ENCODE data around the gene NEK5.
A peak's percentile ranks its signal among the peaks of the same experiment; 100 is the strongest.
"Not testable (repeated sequence)": the region's sequence is repeated elsewhere in the genome, so short reads cannot be mapped to it uniquely, and the experiment has no call there.

The NEK5 gene

DNA sequence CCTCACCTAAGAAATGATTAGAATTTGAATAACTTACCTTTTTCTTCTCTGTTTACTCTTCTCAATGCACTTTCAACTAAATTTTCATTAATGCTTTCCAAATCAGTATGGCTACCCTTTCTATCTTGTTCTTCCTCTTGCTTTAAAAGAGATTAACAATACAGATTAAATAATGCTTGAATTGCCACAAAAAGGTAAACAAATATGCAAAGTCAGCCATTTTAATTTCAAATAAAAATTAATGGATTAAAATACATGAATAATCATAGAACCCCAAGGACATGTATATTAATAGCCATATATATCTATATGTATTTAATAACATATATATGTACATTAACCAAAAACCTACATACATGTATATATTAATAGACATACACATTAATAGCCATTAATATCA is 7.9 kb upstream of the NEK5 start:
- no peak for DNase-seq (ENCODE audit: low read depth)

DNA sequence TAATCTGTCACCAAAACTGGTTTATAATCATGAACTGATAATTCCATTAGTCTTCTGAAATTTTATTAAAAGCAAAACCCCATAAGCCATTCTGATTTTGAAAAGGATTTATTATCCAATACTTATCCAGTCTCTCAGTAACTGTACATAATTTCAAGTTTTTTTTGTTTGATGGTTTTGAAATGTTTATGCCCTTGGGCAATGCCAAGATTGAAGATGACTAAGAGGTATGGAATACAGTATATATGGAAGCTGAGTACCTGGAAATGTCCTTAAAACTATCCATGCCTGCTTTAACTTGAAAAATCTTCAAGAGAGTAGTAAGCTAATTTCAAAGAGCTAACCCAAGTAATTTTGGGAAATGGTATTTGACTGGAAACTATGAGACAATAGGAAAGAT is 1.8 kb upstream of the NEK5 start:
- no peak for DNase-seq (ENCODE audit: low read depth)

DNA sequence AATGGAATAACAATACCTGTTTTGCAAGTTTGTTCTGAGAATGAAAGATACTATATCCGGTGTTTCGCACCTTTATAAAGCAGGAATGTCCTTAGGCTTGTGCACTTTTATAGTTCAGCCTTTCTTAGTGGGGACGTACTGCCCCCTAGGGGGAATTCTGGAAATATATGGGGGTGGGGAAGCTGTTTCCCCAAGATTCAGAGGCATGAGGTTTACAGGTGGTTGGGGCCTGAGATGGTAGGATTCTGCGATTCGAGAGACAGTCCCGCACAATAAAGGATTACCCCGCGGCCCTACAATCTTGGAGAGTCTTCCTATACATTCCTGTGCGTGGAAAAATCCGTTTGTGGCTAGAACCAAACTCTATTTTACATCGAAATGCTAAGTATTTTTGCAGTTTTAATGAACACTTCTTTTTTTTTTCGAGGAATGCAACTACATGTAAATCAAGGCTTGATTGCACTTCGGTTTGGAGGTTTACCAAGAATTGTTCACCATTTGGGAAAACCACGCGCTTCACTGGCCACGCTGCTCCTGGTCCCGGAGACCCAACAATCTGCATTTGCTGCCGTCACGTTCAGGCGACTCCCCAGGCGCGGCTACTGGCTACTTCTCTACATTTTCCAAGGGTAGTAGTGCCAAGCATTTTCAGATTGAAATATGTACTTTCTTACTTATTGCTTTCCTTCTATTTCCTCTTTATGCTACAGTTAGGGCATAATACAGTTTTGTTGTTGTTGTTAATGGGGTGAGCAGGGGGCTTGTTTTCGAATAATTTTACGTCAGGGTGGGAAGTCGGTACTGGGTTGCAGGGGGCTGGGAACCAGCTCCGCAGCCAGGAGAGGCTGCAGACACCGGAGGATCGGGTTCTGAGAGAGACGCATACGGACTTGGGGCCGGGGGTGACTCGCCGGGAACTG is 830 bp downstream of the NEK5 start:
- DNase-seq (ENCODE audit: low read depth): peak; percentile 22

DNA sequence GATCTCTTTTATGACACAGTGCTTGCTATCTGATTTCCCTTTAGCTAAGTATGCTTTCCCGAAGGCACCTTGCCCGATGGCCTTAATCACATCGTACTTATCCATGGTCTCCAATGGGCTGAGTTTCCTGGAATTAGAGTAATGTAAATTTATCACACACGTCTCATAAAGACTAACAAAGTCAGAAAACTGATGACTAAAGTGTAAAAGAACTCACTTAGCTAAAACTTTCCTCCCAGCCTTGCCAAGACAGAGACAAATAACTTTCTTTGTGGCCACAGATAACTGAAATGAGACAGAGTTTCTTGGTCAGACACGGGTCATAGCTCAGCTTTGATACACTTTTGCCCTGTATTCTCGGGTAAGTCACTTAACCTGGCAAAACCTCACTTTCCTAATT is 1.5 kb downstream of the NEK5 start:
- DNase-seq (ENCODE audit: low read depth): no peak

DNA sequence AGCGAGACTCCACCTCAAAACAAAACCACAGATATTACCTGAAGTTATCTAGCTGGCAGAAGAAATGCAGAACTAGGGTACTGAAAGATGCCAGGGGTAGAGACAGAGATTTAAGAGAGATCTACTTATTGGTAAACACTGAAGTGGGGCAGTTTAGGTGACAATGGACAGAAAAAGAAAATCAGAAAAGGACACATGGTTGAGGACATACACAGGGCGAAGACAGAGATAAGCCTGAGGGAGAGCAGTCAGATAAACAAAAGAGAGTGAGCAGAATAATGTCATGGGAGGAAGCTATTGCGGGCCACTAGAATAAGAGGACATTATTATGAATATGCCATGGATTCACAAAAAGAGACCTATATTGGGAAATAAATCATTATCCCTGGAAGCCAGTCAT is 3.3 kb downstream of the NEK5 start:
- DNase-seq (ENCODE audit: low read depth): no peak

DNA sequence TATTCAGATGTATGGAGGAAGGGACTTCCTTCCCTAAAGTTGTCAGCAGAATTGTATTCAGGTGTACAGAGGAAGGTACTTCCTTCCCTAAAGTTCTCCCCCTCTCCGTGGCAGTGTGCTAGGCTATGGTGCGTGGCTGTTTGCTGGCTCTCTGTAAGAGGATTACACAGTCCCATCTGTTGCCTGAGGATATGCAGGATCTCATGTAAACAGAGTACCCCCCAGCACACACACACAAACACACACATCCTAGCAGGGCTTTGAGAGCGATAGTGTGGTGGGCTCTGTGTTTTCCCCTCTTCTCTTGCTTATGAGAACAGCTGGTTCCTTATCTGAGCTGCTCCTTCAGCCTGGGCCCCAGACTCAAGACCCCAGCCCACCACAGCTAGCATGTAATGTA is 10.3 kb downstream of the NEK5 start:
- DNase-seq (ENCODE audit: low read depth): no peak

DNA sequence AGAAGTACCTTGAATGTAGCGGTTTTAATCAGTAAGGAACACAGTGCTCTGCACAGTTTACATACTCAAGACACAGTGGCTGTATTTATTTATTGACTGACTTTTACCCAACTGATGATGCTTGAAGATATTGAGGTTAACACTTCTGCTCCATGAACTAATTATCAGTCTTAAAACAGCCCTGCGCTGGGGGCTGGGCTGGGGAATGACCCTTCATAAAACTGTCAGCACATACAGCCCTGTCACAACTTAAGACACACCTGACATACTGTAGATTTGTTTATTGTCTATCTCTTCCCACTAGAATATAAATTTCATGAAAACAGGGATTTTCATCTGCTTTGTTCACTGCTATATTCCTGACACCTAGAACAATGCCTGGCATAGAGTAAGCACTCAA is 10.8 kb downstream of the NEK5 start:
- DNase-seq (ENCODE audit: low read depth): no peak

DNA sequence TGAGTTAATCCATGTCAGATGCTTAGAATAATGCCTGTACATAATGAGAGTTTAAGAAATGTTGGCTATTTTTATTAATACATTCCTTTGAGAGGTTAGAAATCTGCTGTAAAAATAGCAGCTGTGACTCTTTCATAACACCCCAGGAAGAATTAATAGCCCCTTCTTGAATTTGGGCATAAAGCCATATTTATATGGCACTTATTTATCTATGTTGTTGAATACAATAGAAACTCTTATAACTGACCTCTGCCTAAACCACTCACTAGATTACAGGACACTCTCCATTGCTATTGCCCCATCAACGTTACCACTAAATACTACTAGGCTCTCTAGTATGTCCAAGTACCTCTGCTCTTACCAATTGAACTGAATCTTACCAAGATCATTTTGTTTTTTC is 16.3 kb downstream of the NEK5 start:
- DNase-seq (ENCODE audit: low read depth): no peak

DNA sequence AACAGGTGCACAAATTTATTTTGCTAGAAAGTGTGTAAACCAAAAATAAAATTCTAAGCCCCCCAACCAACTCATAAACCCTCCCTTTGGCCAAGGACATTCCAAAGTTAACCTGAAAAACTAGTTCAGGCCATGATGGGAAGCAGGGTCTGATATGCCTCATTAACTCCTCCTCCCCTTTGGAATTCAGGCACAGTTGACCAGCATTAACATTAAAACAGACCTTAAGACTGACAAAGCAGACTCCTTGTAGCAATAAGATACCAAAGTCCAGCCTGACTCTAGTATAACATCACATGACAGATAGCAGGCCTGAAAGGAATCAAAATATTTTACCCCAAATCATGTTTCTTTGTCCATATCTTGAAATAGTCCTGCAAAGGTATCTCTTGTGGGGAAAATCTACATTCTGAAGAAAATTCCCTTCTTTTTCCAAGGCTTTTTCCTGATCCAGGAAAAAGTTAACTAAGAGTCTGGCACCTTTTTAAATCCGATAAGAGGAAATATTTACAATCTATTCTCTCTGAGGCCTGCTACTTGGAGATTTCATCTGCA is 19.7 kb downstream of the NEK5 start:
- DNase-seq (ENCODE audit: low read depth): no peak

DNA sequence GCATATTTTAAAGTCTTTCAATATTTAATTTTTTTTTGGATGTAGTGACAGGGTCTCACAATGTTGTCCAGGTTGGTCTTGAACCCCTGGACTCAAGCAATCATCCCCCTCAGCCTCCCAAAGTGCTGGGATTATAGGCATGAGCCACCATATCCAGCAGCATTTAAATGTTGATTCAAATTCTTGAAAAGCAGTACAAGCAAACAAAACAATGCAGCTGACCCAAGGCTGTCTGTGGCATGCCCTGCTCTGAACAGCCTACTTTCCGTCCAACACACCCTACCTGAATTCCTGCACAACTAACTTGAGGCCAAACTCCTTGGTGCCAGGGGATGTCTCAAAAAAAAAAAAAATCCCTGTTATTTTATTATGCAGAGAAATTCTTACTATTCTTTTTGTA is 23.0 kb downstream of the NEK5 start:
- DNase-seq (ENCODE audit: low read depth): no peak

DNA sequence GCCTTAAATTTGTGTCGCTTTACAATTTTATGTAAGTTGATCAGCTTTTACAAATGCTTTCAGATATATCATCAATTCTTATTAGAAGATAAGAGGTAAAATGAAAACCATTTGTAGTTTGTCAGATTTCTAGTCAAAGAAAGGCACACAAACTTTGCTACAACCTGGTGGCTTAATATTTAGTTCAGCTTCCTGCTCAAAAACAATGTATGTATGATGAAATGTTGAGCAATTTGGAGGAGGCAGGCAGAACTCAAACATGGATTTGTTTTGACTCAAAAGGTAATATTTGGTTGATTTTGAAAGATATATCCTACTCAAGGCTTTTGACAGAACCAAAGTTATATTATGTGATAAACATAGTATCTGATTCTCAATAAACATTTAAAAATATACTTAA is 24.2 kb downstream of the NEK5 start:
- DNase-seq (ENCODE audit: low read depth): no peak

DNA sequence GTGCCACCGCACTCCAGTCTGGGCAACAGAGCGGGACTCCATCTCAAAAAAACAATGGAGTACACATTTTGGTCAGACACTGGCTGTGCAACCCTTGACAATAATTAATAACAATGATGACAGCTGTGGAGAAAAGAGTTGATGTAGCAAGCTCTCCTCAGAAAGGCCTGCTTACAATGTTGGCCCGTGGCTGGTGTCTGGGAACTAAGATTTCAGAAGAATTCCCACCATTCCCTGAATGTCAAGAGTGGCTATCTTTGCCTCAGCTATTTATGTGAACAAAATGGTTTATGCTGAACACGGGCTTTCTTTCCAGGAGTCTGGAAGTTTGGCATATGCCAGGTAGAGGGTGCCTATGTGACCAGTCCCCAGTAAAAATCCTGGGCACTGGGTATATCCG is 25.5 kb downstream of the NEK5 start:
- no peak for DNase-seq (ENCODE audit: low read depth)

DNA sequence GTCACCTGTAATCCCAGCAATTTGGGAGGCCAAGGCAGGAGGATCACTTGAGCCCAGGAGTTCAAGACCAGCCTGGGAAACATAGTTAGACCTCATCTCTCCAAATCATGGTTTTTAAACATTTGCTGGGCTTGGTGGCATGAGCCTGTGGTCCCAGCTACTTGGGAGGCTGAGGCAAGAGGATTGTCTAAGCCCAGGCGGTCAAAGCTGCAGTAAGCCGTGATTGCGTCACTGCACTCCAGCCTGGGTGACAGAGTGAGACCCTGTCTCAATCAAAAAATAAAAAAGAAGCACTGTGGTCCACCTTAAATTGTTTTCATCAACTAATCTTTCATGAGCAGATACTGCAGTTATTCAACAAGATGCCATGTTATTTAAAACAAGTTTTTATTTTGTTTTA is 26.4 kb downstream of the NEK5 start:
- DNase-seq (ENCODE audit: low read depth): not testable (repeated sequence)

DNA sequence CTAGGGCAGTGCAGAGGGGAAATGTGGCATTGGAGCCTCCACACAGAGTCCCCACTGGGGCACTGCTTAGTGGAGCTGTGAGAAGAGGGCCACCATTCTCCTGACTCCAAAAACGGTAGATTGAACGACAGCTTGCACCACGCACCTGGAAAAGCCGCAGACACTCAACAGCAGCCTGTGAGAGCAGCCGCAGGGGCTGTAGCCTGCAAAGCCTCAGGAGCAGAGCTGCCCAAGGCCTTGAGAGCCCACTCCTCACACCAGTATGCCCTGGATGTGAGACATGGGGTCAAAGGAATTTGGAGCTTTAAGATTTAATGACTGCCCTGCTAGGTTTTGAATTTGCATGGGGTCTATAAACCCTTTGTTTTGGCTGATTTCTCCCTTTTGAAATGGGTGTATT is 31.7 kb downstream of the NEK5 start:
- DNase-seq (ENCODE audit: low read depth): no peak

DNA sequence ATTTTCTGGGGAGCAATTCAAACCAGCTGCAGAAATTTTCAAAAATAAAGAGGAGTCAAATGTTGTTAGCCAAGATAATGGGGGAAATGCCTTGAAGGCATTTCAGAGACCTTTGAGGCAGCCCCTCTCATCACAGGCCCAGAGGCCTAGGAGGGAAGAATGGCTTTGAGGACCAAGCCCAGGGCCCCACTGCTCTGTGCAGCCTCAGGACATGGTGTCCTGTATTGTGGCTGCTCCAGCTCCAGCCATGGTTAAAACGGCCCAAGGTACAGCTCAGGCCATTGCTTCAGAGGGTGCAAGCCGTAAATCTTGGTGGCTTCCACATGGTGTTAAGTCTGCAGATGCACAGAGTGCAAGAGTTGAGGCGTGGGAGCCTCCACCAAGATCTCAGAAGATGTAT is 32.1 kb downstream of the NEK5 start:
- no peak for DNase-seq (ENCODE audit: low read depth)

DNA sequence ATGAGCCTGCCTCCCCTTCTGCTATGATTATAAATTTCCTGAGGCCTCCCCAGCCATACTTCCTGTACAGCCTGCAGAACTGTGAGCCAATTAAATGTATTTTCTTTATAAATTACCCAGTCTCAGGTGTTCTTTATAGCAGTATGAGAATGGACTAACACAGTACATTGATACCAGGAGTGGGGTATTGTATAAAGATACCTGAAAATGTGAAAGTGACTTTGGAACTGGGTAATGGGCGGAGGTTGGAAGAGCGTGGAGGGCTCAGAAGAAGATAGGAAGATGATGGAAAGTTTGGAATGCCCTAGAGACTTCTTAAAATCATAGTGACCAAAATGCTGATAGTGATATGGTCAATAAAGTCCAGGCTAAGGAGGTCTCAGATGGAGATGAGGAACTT is 32.8 kb downstream of the NEK5 start:
- no peak for DNase-seq (ENCODE audit: low read depth)

DNA sequence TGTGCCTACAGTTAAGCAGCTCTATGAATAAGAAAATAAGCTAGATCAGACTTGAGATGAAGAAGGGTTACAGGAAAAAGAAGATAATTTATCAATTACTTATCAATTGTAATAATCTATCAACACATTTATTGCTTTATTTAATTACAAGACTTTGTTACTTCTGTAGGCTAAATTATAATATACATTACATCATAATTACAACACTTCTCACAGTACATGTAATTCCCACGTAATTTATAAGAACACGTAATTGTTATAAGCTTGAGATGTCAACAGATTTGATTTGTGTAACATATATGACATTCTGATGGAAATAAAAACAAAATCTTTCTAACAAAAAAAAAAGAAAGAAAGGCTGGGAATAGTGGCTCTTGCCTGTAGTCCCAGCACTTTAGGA is 36.8 kb downstream of the NEK5 start:
- DNase-seq (ENCODE audit: low read depth): no peak

DNA sequence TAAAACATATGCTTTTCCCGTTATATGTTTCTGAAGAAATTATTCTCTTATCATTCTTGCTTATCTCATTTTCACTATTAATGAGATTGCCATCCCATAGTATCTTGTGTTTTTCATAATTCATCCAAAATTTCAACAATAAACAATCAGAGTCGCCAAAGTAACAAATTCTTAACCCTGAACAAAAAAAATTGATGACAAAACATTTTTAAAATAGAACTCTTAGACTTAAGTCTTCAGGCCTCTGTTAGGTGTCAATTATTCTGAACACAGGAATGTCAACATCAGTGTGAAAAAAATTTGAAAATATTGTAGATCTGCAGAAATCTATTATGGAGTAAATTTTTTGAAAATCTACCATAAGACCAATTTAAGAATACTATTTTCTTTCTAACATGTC is 37.4 kb downstream of the NEK5 start:
- DNase-seq (ENCODE audit: low read depth): no peak

DNA sequence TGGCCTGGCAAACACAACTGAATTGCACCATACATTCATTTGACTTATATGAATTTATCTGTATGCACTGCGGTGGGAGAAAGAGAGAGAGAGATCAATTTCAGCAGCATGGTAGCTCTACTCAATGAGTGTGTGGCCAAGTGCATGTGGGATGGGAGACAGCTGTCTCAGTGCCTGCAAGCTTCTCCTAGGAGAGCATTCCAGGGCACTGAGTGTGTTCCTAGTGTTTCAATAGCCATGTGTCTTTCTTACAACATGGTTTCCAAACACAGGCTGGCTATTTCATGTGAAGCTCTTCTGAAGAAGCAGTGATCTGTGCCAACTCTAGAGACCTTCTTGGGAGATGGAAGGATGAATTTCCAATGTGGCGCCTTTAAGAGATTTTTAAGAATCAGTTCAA is 43.5 kb downstream of the NEK5 start:
- DNase-seq (ENCODE audit: low read depth): peak; percentile 56

DNA sequence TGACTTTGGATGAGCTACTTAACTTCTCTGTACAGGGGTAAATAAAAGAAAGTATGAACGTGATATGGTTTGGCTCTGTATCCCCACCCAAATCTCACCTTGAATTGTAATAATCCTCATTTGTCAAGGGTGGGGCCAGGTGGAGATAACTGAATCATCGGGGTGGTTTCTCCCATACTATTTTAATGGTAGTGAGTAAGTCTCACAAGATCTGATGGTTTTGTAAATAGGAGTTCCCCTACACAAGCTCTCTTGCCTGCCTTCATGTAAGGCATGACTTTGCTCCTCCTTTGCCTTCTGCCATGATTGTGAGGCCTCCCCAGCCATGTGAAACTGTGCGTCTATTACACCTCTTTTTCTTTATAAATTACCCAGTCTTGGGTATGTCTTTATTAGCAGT is 43.9 kb downstream of the NEK5 start:
- DNase-seq (ENCODE audit: low read depth): not testable (repeated sequence)

DNA sequence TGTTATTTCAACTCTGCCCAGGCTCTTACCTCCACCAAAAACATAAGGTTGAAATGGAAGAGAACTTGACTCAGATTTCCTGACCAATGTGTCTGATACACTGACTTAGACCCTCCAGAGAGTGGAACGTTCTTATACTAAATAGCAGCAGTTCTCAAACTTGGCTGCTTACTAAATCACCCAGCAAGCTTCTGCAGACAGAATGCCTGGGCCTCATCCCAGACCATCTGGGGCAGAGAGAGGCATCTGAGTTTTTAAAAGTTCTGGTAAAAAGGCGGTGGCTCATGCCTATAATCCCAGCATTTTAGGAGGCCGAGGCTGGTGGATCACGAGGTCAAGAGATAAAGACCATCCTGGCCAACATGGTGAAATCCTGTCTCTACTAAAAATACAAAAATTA is 46.3 kb downstream of the NEK5 start:
- DNase-seq (ENCODE audit: low read depth): no peak

DNA sequence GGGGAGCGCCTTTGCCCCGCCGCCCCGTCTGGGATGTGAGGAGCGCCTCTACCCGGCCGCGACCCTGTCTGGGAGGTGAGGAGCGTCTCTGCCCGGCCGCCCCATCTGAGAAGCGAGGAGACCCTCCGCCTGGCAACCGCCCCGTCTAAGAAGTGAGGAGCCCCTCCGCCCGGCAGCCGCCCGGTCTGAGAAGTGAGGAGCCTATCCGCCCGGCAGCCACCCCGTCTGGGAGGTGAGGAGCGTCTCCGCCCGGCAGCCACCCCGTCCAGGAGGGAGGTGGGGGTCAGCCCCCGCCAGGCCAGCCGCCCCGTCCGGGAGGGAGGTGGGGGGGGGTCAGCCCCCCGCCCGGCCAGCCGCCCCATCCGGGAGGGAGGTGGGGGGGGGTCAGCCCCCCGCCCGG is 49.0 kb downstream of the NEK5 start:
- DNase-seq (ENCODE audit: low read depth): not testable (repeated sequence)

DNA sequence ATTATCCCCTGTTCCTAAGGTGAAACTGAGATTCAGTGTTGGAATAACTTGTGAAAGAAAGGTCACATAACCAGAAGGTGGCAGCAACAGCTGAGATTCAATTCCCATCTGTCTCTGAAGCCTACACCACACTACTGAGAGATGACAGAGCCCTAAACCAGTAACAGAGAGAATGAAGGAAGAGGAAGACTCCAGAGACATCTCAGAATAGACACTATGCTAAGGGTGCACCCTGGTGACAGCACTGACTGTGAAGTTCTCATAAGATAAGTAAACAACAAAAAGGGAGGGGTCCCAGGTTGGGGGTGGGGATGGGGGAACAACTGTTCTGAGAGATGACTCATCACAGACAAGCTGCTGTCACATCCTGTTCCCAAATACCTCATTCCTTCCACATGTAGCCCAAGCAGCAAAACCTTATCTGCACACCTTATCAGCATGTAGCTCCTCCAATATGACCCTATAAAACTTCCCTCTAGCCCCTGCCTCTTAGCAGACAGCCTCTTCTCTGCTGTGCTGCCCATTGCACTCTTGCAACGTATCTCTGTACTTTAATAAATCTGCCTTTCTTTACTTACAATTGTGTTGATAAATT is 57.8 kb downstream of the NEK5 start:
- DNase-seq (ENCODE audit: low read depth): peak; percentile 26

DNA sequence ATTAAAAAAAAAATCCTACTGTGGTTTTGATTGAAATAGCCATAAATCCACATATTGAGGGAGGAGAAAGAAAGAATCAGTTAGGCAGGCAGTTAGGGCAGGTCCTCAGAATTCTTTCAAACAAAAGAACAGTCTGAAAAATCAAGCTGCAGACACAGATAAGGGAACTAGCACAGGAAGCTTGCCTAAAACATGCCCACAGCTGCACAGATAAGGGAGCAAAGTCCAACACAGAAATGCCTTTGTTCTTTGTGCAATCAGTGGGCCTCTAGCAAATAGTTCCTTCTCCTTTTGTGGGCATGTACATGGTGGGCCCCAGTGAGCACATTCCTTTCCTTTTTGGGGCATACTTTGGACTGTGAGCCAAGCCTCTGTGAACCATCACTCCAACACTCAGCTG is 61.6 kb downstream of the NEK5 start:
- no peak for DNase-seq (ENCODE audit: low read depth)
